SH-SY5Y (cell line): ENCODE measurements around the gene MTMR12.

ENCODE experiments used
- GATA2 ChIP-seq: IDR thresholded peaks from 2 replicates; pipeline ENCODE4 v1.6.1; 2011; ENCODE audit warnings: mild to moderate bottlenecking, low read depth, low read length
- GATA3 ChIP-seq: IDR thresholded peaks from 2 replicates; pipeline ENCODE4 v1.6.1; 2011; ENCODE audit warnings: low read depth, mild to moderate bottlenecking, low read length, moderate library complexity

DNA sequence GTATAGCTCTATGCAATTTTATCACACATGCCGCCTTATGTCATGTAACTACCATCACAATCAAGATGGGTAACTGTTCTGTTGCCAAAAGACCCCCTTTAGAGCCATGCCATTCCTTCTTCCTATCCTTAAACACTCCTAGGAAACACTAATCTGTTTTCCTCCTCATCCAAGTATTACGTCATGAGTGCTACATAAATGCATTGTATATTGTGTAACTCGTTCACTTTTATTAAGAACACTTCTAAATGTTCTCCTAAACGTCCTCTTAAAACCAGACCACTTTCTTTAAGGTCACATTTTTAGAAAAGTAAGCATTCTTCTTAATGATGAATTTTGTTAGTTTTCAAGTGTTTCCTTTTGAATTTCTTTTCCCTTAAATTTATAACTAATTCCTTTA lies 49.8 kb upstream of the MTMR12 start:
- no peak for TF ChIP-seq GATA3
- TF ChIP-seq GATA2 = no peak
